ENCODE data around the gene GDF2. TPM values are rescaled to one million over a fixed set of nuclear protein-coding genes. Genes with fewer than 3 reads are reported as not detected.

The GDF2 gene
- total RNA-seq, 1 experiment from 2014 or later, result not detected

DNA sequence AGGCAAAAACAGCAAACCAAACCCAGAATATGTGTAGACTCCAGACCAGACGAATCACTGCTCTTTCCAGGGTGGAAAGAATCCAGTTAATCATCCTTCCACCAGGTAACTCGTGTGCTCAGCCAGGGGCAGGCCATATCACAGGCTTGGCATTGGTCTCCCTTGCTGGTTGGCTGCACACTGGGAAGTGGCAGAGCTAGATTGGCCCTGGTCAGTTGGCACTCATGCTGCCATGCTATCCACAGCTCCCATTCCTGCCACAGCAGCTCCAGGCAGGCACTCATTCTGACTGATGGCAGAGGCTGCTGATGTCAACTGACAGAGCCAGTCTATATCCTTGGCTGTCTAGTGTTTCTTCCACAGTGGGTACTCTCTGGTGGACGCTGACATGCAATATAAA, 31.9 kb upstream of the GDF2 start:
- ChIA-PET POLR2A (ENCODE audit: low non-redundant PET) (no interaction called here), CTCF (no interaction called here)
- no peaks in the 10 kb centered on the region for H3K4me1 ChIP-seq (ENCODE audit: insufficient read depth, low read length, poor library complexity, severe bottlenecking)
- no TSS peak for BruUV-seq (replicated peaks)
- TF ChIP-seq EZH2 (IDR thresholded peaks at IDR 0.05; ENCODE audit: borderline replicate concordance, low read depth, low read length, poor library complexity, severe bottlenecking), result no peak
- TF ChIP-seq, protein P1, sequence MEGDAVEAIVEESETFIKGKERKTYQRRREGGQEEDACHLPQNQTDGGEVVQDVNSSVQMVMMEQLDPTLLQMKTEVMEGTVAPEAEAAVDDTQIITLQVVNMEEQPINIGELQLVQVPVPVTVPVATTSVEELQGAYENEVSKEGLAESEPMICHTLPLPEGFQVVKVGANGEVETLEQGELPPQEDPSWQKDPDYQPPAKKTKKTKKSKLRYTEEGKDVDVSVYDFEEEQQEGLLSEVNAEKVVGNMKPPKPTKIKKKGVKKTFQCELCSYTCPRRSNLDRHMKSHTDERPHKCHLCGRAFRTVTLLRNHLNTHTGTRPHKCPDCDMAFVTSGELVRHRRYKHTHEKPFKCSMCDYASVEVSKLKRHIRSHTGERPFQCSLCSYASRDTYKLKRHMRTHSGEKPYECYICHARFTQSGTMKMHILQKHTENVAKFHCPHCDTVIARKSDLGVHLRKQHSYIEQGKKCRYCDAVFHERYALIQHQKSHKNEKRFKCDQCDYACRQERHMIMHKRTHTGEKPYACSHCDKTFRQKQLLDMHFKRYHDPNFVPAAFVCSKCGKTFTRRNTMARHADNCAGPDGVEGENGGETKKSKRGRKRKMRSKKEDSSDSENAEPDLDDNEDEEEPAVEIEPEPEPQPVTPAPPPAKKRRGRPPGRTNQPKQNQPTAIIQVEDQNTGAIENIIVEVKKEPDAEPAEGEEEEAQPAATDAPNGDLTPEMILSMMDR (conservative IDR thresholded peaks at IDR 0.05; ENCODE audit: low read depth, low read length), result no peak
- no peaks in the 10 kb centered on the region for H3K36me3 ChIP-seq (ENCODE audit: insufficient read depth, low read length, poor library complexity, severe bottlenecking)
- H3K27ac ChIP-seq (ENCODE audit: low read depth, low read length, poor library complexity, severe bottlenecking), result no peak overlapping the region
- no peak for DNase-seq (ENCODE audit: low spot score)
- no peaks in the 10 kb centered on the region for H3K9me3 ChIP-seq (ENCODE audit: low read depth, low read length, poor library complexity, severe bottlenecking)
- intact Hi-C loops (cut with micrococcal nuclease; ENCODE audit: unreplicated experiment), result no loop called here
- peaks cover 5% of the 10 kb centered on the region for H3K27me3 ChIP-seq (replicated peaks; ENCODE audit: insufficient read depth, low read depth, low read length, poor library complexity)
- no peak overlapping the region for H3K4me3 ChIP-seq (ENCODE audit: low read depth, low read length, poor library complexity, severe bottlenecking)

DNA sequence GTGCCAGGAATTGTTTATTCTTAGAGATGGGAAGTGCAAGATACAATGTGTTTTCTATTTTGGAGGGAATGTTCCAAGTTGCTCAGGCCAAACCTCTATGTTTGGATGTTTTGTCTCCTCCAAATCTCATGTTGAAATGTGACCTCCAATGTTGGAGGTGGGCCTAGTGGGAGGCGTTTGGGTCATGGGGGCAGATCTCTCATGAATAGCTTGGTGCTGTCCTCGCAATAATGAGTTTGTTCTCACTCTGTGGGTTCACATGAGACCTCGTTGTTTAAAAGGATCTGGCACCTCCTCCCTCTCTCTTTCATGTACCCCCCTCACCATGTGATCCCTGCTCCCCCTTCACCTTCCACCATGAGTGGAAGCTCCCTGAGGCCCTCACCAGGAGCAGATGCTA, 30.6 kb upstream of the GDF2 start:
- Histone ChIP-seq H3K4me3 (ENCODE audit: low read depth, low read length, poor library complexity, severe bottlenecking) (no peak overlapping the region), H3K9me3 (ENCODE audit: low read depth, low read length, poor library complexity, severe bottlenecking) (no peaks in the 10 kb centered on the region), H3K27me3 (replicated peaks; ENCODE audit: insufficient read depth, low read depth, low read length, poor library complexity) (peaks cover 17% of the 10 kb centered on the region), H3K27ac (ENCODE audit: low read depth, low read length, poor library complexity, severe bottlenecking) (no peak overlapping the region), H3K4me1 (ENCODE audit: insufficient read depth, low read length, poor library complexity, severe bottlenecking) (no peaks in the 10 kb centered on the region), H3K36me3 (ENCODE audit: insufficient read depth, low read length, poor library complexity, severe bottlenecking) (no peaks in the 10 kb centered on the region)
- TF ChIP-seq, protein P1 (conservative IDR thresholded peaks at IDR 0.05; ENCODE audit: low read depth, low read length), result no peak
- no peak for TF ChIP-seq EZH2 (IDR thresholded peaks at IDR 0.05; ENCODE audit: borderline replicate concordance, low read depth, low read length, poor library complexity, severe bottlenecking)
- intact Hi-C loops (cut with micrococcal nuclease; ENCODE audit: unreplicated experiment), result no loop called here
- ChIA-PET POLR2A (ENCODE audit: low non-redundant PET) (no interaction called here), CTCF (no interaction called here)
- BruUV-seq (replicated peaks), result no TSS peak
- DNase-seq (ENCODE audit: low spot score), result no peak

DNA sequence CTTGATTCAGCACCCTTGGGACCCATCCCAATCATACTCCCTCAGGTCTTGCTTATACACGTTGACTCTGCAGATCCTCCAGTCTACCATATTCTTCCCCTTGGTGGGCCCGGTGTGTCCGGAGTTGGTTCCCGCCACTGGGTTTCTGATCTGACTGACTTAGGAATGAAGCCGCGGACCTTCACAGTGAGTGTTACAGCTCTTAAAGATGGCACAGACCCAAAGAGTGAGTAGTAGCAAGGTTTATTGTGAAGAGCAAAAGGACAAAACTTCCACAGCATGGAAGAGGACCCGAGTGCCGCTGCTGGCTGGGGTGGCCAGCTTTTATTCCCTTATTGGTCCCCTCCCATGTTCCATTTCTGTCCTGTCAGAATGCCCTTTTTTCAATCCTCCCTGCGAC, 28.2 kb upstream of the GDF2 start:
- TF ChIP-seq EZH2 (IDR thresholded peaks at IDR 0.05; ENCODE audit: borderline replicate concordance, low read depth, low read length, poor library complexity, severe bottlenecking), result no peak
- TF ChIP-seq, protein P1 (conservative IDR thresholded peaks at IDR 0.05; ENCODE audit: low read depth, low read length), result no peak
- POLR2A ChIA-PET (ENCODE audit: low non-redundant PET), result no interaction called here
- no peak overlapping the region for H3K27ac ChIP-seq (ENCODE audit: low read depth, low read length, poor library complexity, severe bottlenecking)
- intact Hi-C loops (cut with micrococcal nuclease; ENCODE audit: unreplicated experiment), result no loop called here
- no TSS peak for BruUV-seq (replicated peaks)
- peaks cover 40% of the 10 kb centered on the region for H3K27me3 ChIP-seq (replicated peaks; ENCODE audit: insufficient read depth, low read depth, low read length, poor library complexity)
- CTCF ChIA-PET, result no interaction called here
- DNase-seq (ENCODE audit: low spot score), result no peak
- H3K36me3 ChIP-seq (ENCODE audit: insufficient read depth, low read length, poor library complexity, severe bottlenecking), result no peaks in the 10 kb centered on the region
- no peak overlapping the region for H3K4me3 ChIP-seq (ENCODE audit: low read depth, low read length, poor library complexity, severe bottlenecking)
- H3K4me1 ChIP-seq (ENCODE audit: insufficient read depth, low read length, poor library complexity, severe bottlenecking), result no peaks in the 10 kb centered on the region
- H3K9me3 ChIP-seq (ENCODE audit: low read depth, low read length, poor library complexity, severe bottlenecking), result no peaks in the 10 kb centered on the region
